ENCODE results near the gene PMVK. TPM values are rescaled to one million over a fixed set of nuclear protein-coding genes. Genes with fewer than 3 reads are reported as not detected.
A peak's percentile ranks its signal among the peaks of the same experiment; 100 is the strongest.

The PMVK gene
- total RNA-seq, 2 donors from 2014 or later: 7.0 to 18.5 TPM

DNA sequence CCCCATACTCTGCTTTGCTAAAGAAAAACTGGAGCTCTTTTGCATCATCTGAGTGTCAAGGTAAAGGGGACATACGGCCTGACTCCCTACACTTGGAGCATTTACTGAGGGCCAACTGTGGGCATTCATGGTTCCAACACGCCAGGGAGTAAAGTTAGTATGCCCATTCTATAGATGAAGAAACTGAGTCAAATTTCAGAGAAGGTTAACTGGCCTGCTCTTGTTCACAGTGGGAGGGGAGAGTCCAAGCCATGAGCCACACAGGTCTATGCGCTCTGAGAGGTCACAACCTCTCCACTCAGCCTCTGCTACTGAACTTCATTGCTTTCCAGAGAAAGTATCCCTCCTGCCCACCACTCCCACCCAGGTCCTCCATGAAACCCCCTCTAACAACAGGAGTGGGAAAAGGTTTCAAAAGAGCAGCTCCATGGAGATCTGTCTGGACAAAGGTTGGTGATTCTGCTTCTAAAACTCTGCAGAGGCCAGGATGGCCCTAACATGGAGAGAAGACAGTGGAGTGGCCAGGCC, 59.6 kb downstream of the PMVK start:
- H3K27ac ChIP-seq: peak overlapping the region; percentile 68 to 96 (median 86)
- intact Hi-C loops (cut with DNase I): no loop called here

More for the DNA sequence above, 59.6 kb downstream of the PMVK start:
- no peaks in the 10 kb centered on the region for H3K27me3 ChIP-seq
- H3K9me3 ChIP-seq: no peaks in the 10 kb centered on the region
- ATAC-seq (no peak), DNase-seq (no peak)
- TF ChIP-seq CTCF (IDR thresholded peaks at IDR 0.05) (no peak), POLR2A (IDR thresholded peaks at IDR 0.05) (no peak)
- 62 to 75% methylated on average over 3 of the region's 3 CpGs for WGBS, 2 donors
- no peaks in the 10 kb centered on the region for H3K36me3 ChIP-seq (replicated peaks in 1 of 2; ENCODE audit: insufficient read depth in 1 of 2, low read depth in 2 of 2)
- no peak overlapping the region for H3K4me3 ChIP-seq
- peaks cover 23% of the 10 kb centered on the region for H3K4me1 ChIP-seq

Small RNA genes within 50 kb of the gene (microRNA-seq; reads per million reads assigned to microRNA genes)
- gene MIR4258 (ENCODE audit: borderline number of aligned reads in 2 of 2, borderline replicate concordance in 2 of 2): 0 reads per million in 2 donors

Small RNA genes within 50 kb of the gene (small RNA-seq; reads per million reads assigned to genes)
- gene MIR4258 (not detected), gene RF00017 (not detected)

Other genes starting within 250 kb of the PMVK start
- 1 to 10 TPM in 1 of 2 donors, under 1 TPM in 1; 0.33 to 1.6 TPM for gene KCNN3, start 66.4 kb downstream of the PMVK start, total RNA-seq
- 10 to 100 TPM; 26.0 to 60.7 TPM for gene PBXIP1, start 19.4 kb upstream of the PMVK start, total RNA-seq
- 10 to 100 TPM; 10.9 to 15.2 TPM for gene PYGO2, start 25.1 kb upstream of the PMVK start, total RNA-seq
- gene SHC1, start 34.0 kb upstream of the PMVK start, total RNA-seq: 10 to 100 TPM; 38.1 to 45.5 TPM
- 10 to 100 TPM; 15.6 to 29.0 TPM for gene CKS1B, start 38.0 kb upstream of the PMVK start, total RNA-seq
- 10 to 100 TPM; 10.1 to 51.4 TPM for gene FLAD1, start 46.6 kb upstream of the PMVK start, total RNA-seq
- not detected for gene LENEP, start 56.9 kb upstream of the PMVK start, total RNA-seq
- 10 to 100 TPM; 30.1 to 34.3 TPM for gene ZBTB7B, start 66.1 kb upstream of the PMVK start, total RNA-seq
- 1 to 10 TPM in 1 of 2 donors, under 1 TPM in 1; 0.33 to 1.8 TPM for gene DCST2, start 97.1 kb upstream of the PMVK start, total RNA-seq
- gene DCST1, start 97.1 kb upstream of the PMVK start, total RNA-seq: not detected
- 10 to 100 TPM; 37.2 to 48.5 TPM for gene ADAM15, start 114.6 kb upstream of the PMVK start, total RNA-seq
- 1 to 10 TPM; 4.7 to 5.6 TPM for gene EFNA4, start 127.0 kb upstream of the PMVK start, total RNA-seq
- gene EFNA3, start 142.1 kb upstream of the PMVK start, total RNA-seq: 1 to 10 TPM in 1 of 2 donors, not detected in 1; 1.8 TPM
- gene EFNA1, start 191.2 kb upstream of the PMVK start, total RNA-seq: 10 to 100 TPM; 10.5 to 20.2 TPM
- gene SLC50A1, start 199.1 kb upstream of the PMVK start, total RNA-seq: 10 to 100 TPM; 13.7 to 25.7 TPM
- gene DPM3, start 203.8 kb upstream of the PMVK start, total RNA-seq: 100 to 1,000 TPM in 1 of 2 donors, 1 to 10 TPM in 1; 6.2 to 106 TPM
- gene KRTCAP2, start 236.6 kb upstream of the PMVK start, total RNA-seq: 10 to 100 TPM; 46.4 to 71.5 TPM
- gene TRIM46, start 237.1 kb upstream of the PMVK start, total RNA-seq: under 1 TPM in 1 of 2 donors, not detected in 1; 0.26 TPM